HepG2 (cell line): ENCODE measurements around the gene STEAP1. TPM values are rescaled to one million over a fixed set of nuclear protein-coding genes. Genes with fewer than 3 reads are reported as not detected.
A peak's percentile ranks its signal among the peaks of the same experiment; 100 is the strongest.

Experiments used
- ARNT ChIP-seq: fragments of 450-650 bp; IDR thresholded peaks from 2 replicates; pipeline ENCODE4 v1.6.1; 2017
- ELF4 ChIP-seq: sonication (generic); formaldehyde crosslinking; IDR thresholded peaks from 2 replicates; pipeline ENCODE4 v1.5.0; 2020; ENCODE audit warnings: missing genetic modification reagents, mild to moderate bottlenecking, moderate library complexity, borderline replicate concordance
- FOXJ3 ChIP-seq: sonication (generic); formaldehyde crosslinking; IDR thresholded peaks from 2 replicates; pipeline ENCODE4 v1.4.0; 2020; ENCODE audit warnings: missing genetic modification reagents, mild to moderate bottlenecking, borderline replicate concordance
- HIVEP1 ChIP-seq: sonication (generic); formaldehyde crosslinking; IDR thresholded peaks from 2 replicates; pipeline ENCODE4 v1.4.0; 2020; ENCODE audit warnings: mild to moderate bottlenecking, missing genetic modification reagents
- IKZF4 ChIP-seq: sonication (generic); formaldehyde crosslinking; IDR thresholded peaks from 2 replicates; pipeline ENCODE4 v1.5.1; 2020; ENCODE audit warnings: borderline replicate concordance, mild to moderate bottlenecking, low read depth, missing genetic modification reagents; ENCODE audit errors: not compliant biosample characterization
- JDP2 ChIP-seq: sonication (generic); formaldehyde crosslinking; IDR thresholded peaks from 2 replicates; pipeline ENCODE4 v1.8.1; 2022; ENCODE audit warnings: missing genetic modification reagents, borderline replicate concordance
- NKX3-1 ChIP-seq: sonication (generic); formaldehyde crosslinking; IDR thresholded peaks from 2 replicates; pipeline ENCODE4 v1.5.0; 2020; ENCODE audit warnings: missing genetic modification reagents
- PRMT3 ChIP-seq: sonication (generic); formaldehyde crosslinking; IDR thresholded peaks from 2 replicates; pipeline ENCODE4 v1.8.1; 2022; ENCODE audit warnings: low read depth, mild to moderate bottlenecking, moderate library complexity, missing genetic modification reagents, borderline replicate concordance
- SMC3 ChIP-seq: IDR thresholded peaks from 2 replicates; pipeline ENCODE4 v1.6.1; 2011; ENCODE audit warnings: low read length, improper control_type of control experiment
- SPEN ChIP-seq: sonication (generic); formaldehyde crosslinking; IDR thresholded peaks from 2 replicates; pipeline ENCODE4 v1.5.1; 2020; ENCODE audit warnings: low read depth, mild to moderate bottlenecking, missing genetic modification reagents
- ZBTB44 ChIP-seq: sonication (generic); formaldehyde crosslinking; IDR thresholded peaks from 2 replicates; pipeline ENCODE4 v1.4.0; 2020; ENCODE audit warnings: missing genetic modification reagents
- ZEB1 ChIP-seq: IDR thresholded peaks from 2 replicates; pipeline ENCODE4 v1.6.1; 2012; ENCODE audit warnings: mild to moderate bottlenecking, low read depth, inconsistent platforms; ENCODE audit not compliant: insufficient replicate concordance
- ZFP41 ChIP-seq: sonication (generic); formaldehyde crosslinking; IDR thresholded peaks from 2 replicates; pipeline ENCODE4 v1.4.0; 2020; ENCODE audit warnings: mild to moderate bottlenecking, missing genetic modification reagents, borderline replicate concordance
- ZIK1 ChIP-seq: sonication (generic); formaldehyde crosslinking; IDR thresholded peaks from 2 replicates; pipeline ENCODE4 v1.5.0; 2020; ENCODE audit warnings: mild to moderate bottlenecking, low read depth, missing genetic modification reagents, borderline replicate concordance
- ZMYM4 ChIP-seq: sonication (generic); formaldehyde crosslinking; IDR thresholded peaks from 2 replicates; pipeline ENCODE4 v1.8.1; 2023; ENCODE audit warnings: mild to moderate bottlenecking, missing genetic modification reagents
- ZNF292 ChIP-seq: sonication (generic); formaldehyde crosslinking; IDR thresholded peaks from 2 replicates; pipeline ENCODE4 v1.8.1; 2022; ENCODE audit warnings: mild to moderate bottlenecking, low read depth, missing genetic modification reagents, borderline replicate concordance
- ZNF326 ChIP-seq: sonication (generic); formaldehyde crosslinking; IDR thresholded peaks from 2 replicates; pipeline ENCODE4 v1.4.0; 2020; ENCODE audit warnings: missing genetic modification reagents, borderline replicate concordance
- ZNF703 ChIP-seq: sonication (generic); formaldehyde crosslinking; IDR thresholded peaks from 2 replicates; pipeline ENCODE4 v1.5.1; 2020; ENCODE audit warnings: missing genetic modification reagents, mild to moderate bottlenecking, moderate library complexity, borderline replicate concordance
- polyA plus RNA-seq, 8 experiments: library from polyadenylated mRNA; depleted of rRNA in 3 of 8; stranded (reverse) in 7 of 8; unstranded in 1 of 8; fragments of >200 nt; fragmentation: Illumina TruSeq in 4 of 8; extraction: Trizol in 4 of 8; gene quantifications; 2 replicates each; pipeline versions ENCODE4 v1.2.1 to v1.2.3, GENCODE V29; 2011 to 2016; ENCODE audit warnings: low read depth in 4 of 8, missing spikeins in 1 of 8, mixed read lengths in 1 of 8; ENCODE audit not compliant: insufficient read depth in 1 of 8
- total RNA-seq, 5 experiments: library from RNA; depleted of rRNA; stranded (reverse); fragments of >200 nt; fragmentation: Illumina TruSeq; extraction: Trizol; gene quantifications; 2 replicates each; pipeline ENCODE4 v1.2.3, GENCODE V29; 2016; ENCODE audit warnings: low read depth in 1 of 5
- TF ChIP-seq, protein P1 (sequence below): sonication (generic); formaldehyde crosslinking; IDR thresholded peaks from 2 replicates; pipeline ENCODE4 v1.8.1; 2023; ENCODE audit warnings: mild to moderate bottlenecking, missing genetic modification reagents
- TF ChIP-seq, protein P2 (sequence below), 2 experiments: sonication (generic) in 1 of 2; formaldehyde crosslinking in 1 of 2; IDR thresholded peaks; 2 replicates each; pipeline versions ENCODE4 v1.4.0 to v1.6.1; 2018 to 2020; ENCODE audit warnings: missing genetic modification reagents in 2 of 2, borderline replicate concordance in 1 of 2, low read depth in 1 of 2, mild to moderate bottlenecking in 1 of 2, missing biosample characterization in 1 of 2
- TF ChIP-seq, protein P3 (sequence below), 2 experiments: sonication (generic) in 1 of 2; formaldehyde crosslinking in 1 of 2; IDR thresholded peaks; 2 replicates each; pipeline versions ENCODE4 v1.5.1 to v1.6.1; 2011 to 2020; ENCODE audit warnings: borderline replicate concordance in 1 of 2, low read depth in 1 of 2, low read length in 1 of 2, mild to moderate bottlenecking in 1 of 2, missing genetic modification reagents in 1 of 2, moderate library complexity in 1 of 2

Gene STEAP1
- total and polyA plus RNA-seq, 2 of the 13 experiments (the other 11 are each of a cell fraction or from before 2014, with no cell fraction given) = 23.2 to 24.2 TPM

DNA sequence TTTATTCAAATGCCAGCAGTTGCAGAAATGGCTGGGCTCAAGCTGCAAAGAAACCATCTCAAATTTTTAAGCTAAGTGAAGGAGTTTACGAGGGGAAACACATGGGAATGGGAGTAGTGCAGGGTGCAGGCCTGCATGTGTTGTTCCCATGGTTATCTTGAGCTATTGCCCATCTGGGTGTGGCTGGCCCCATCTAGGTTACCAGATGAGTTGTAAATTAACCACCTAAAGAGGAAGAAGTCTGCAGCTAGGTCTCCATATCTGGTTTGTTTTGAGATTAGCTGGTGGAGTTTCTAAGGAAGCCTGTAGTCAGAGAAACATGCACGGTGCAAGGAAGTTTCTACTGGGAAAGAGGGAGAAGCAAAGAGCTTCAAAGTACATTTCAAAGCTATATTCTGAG, 34.0 kb downstream of the STEAP1 start (continued):
- TF ChIP-seq SPEN (CRISPR knock-in tag) = no peak
- TF ChIP-seq ZNF326 (CRISPR knock-in tag) = no peak
- TF ChIP-seq IKZF4 (CRISPR knock-in tag) = no peak
- TF ChIP-seq, protein P1, sequence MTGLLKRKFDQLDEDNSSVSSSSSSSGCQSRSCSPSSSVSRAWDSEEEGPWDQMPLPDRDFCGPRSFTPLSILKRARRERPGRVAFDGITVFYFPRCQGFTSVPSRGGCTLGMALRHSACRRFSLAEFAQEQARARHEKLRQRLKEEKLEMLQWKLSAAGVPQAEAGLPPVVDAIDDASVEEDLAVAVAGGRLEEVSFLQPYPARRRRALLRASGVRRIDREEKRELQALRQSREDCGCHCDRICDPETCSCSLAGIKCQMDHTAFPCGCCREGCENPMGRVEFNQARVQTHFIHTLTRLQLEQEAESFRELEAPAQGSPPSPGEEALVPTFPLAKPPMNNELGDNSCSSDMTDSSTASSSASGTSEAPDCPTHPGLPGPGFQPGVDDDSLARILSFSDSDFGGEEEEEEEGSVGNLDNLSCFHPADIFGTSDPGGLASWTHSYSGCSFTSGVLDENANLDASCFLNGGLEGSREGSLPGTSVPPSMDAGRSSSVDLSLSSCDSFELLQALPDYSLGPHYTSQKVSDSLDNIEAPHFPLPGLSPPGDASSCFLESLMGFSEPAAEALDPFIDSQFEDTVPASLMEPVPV (CRISPR knock-in tag) = no peak
- no peak for TF ChIP-seq ELF4 (CRISPR knock-in tag)
- TF ChIP-seq, protein P2, sequence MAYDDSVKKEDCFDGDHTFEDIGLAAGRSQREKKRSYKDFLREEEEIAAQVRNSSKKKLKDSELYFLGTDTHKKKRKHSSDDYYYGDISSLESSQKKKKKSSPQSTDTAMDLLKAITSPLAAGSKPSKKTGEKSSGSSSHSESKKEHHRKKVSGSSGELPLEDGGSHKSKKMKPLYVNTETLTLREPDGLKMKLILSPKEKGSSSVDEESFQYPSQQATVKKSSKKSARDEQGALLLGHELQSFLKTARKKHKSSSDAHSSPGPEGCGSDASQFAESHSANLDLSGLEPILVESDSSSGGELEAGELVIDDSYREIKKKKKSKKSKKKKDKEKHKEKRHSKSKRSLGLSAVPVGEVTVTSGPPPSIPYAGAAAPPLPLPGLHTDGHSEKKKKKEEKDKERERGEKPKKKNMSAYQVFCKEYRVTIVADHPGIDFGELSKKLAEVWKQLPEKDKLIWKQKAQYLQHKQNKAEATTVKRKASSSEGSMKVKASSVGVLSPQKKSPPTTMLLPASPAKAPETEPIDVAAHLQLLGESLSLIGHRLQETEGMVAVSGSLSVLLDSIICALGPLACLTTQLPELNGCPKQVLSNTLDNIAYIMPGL (CRISPR knock-in tag; IDR thresholded peaks at IDR 0.05; ENCODE audit: borderline replicate concordance in 1 of 2, low read depth in 1 of 2) = no peak
- TF ChIP-seq HIVEP1 (CRISPR knock-in tag) = no peak
- TF ChIP-seq NKX3-1 (CRISPR knock-in tag) = no peak
- TF ChIP-seq ZBTB44 = no peak
- no peak for TF ChIP-seq ARNT
- no peak for TF ChIP-seq ZFP41 (CRISPR knock-in tag)
- TF ChIP-seq FOXJ3 (CRISPR knock-in tag) = no peak
- no peak for TF ChIP-seq PRMT3 (CRISPR knock-in tag)
- 0 out of 2 replicates have a peak, but pooled peaks have one; percentile 18 for TF ChIP-seq ZNF292 (CRISPR knock-in tag)
- TF ChIP-seq ZIK1 (CRISPR knock-in tag) = no peak
- TF ChIP-seq JDP2 (CRISPR knock-in tag) = no peak
- no peak for TF ChIP-seq ZNF703 (CRISPR knock-in tag)
- TF ChIP-seq SMC3 = no peak
- peak; percentile 66 for TF ChIP-seq ZMYM4 (CRISPR knock-in tag)
- TF ChIP-seq ZEB1 = no peak
- TF ChIP-seq, protein P3, sequence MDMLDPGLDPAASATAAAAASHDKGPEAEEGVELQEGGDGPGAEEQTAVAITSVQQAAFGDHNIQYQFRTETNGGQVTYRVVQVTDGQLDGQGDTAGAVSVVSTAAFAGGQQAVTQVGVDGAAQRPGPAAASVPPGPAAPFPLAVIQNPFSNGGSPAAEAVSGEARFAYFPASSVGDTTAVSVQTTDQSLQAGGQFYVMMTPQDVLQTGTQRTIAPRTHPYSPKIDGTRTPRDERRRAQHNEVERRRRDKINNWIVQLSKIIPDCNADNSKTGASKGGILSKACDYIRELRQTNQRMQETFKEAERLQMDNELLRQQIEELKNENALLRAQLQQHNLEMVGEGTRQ (IDR thresholded peaks at IDR 0.05; ENCODE audit: low read depth, low read length) = no peak
- TF ChIP-seq, protein P3 (CRISPR knock-in tag; IDR thresholded peaks at IDR 0.05; ENCODE audit: borderline replicate concordance) = no peak
